Ishikawa (cell line): ENCODE data around the gene DPEP1.

Experiments
- CEBPB ChIP-seq: IDR thresholded peaks from 2 replicates; pipeline ENCODE4 v1.6.1; 2012
- CREB1 ChIP-seq: IDR thresholded peaks from 2 replicates; pipeline ENCODE4 v1.6.1; 2012; ENCODE audit warnings: low read depth
- EGR1 ChIP-seq: IDR thresholded peaks from 2 replicates; pipeline ENCODE4 v1.6.1; 2012
- EP300 ChIP-seq: IDR thresholded peaks from 2 replicates; pipeline ENCODE4 v1.6.1; 2012; ENCODE audit warnings: borderline replicate concordance
- FOXM1 ChIP-seq: IDR thresholded peaks from 2 replicates; pipeline ENCODE4 v1.6.1; 2012; ENCODE audit warnings: low read depth, borderline replicate concordance
- NFIC ChIP-seq: IDR thresholded peaks from 2 replicates; pipeline ENCODE4 v1.6.1; 2012
- RAD21 ChIP-seq: IDR thresholded peaks from 2 replicates; pipeline ENCODE4 v1.6.1; 2012; ENCODE audit warnings: low read depth
- TAF1 ChIP-seq: IDR thresholded peaks from 2 replicates; pipeline ENCODE4 v1.6.1; 2012; ENCODE audit warnings: low read depth, mild to moderate bottlenecking
- TCF12 ChIP-seq: IDR thresholded peaks from 2 replicates; pipeline ENCODE4 v1.6.1; 2012; ENCODE audit warnings: low read depth
- TEAD4 ChIP-seq: IDR thresholded peaks from 2 replicates; pipeline ENCODE4 v1.6.1; 2012
- YY1 ChIP-seq: IDR thresholded peaks from 2 replicates; pipeline ENCODE4 v1.6.1; 2012; ENCODE audit warnings: low read depth
- ZBTB7A ChIP-seq: IDR thresholded peaks from 2 replicates; pipeline ENCODE4 v1.6.1; 2012; ENCODE audit warnings: low read depth
- TF ChIP-seq, protein P1 (sequence below): IDR thresholded peaks from 2 replicates; pipeline ENCODE4 v1.6.1; 2012; ENCODE audit warnings: low read depth, mild to moderate bottlenecking
- TF ChIP-seq, protein P2 (sequence below): IDR thresholded peaks from 2 replicates; pipeline ENCODE4 v1.6.1; 2012
- TF ChIP-seq, protein P3 (sequence below): IDR thresholded peaks from 2 replicates; pipeline ENCODE4 v1.6.1; 2012

Gene DPEP1

DNA sequence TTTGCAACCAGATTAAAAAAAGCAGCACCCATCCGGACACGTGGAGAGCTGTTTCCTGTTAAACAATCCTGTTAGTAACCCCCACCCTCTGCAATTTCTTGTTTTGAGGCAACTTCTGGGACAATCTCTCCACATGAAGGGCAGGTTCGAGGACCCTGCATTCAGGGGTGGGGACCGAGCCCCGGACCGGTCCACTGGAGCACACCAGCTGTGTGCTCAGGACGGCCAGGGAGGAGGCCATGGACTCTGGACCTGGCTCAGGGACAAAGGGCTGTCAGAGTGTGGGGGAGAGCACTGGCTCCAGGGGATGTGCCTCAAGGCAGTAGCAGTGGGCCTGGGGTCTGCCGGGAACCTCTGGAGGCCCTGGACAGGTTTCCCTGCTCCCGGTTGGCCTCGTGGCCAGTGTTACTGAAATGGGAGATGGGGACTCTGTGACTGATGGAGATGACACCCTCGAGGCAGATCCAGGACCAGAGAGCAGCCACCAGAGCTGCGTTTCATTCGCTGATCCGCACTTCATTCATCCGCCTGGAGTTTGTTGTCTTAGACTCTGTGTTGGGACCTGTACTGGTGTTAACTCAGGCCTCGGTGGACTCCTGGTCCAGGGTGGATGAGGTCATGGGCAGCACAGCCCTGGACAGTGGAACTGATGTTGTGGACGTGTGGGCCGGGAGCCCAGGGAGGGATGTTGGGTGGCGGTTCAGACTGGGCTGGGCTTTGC, 40.8 kb upstream of the DPEP1 start:
- no peak for TF ChIP-seq FOXM1
- TF ChIP-seq, protein P1, sequence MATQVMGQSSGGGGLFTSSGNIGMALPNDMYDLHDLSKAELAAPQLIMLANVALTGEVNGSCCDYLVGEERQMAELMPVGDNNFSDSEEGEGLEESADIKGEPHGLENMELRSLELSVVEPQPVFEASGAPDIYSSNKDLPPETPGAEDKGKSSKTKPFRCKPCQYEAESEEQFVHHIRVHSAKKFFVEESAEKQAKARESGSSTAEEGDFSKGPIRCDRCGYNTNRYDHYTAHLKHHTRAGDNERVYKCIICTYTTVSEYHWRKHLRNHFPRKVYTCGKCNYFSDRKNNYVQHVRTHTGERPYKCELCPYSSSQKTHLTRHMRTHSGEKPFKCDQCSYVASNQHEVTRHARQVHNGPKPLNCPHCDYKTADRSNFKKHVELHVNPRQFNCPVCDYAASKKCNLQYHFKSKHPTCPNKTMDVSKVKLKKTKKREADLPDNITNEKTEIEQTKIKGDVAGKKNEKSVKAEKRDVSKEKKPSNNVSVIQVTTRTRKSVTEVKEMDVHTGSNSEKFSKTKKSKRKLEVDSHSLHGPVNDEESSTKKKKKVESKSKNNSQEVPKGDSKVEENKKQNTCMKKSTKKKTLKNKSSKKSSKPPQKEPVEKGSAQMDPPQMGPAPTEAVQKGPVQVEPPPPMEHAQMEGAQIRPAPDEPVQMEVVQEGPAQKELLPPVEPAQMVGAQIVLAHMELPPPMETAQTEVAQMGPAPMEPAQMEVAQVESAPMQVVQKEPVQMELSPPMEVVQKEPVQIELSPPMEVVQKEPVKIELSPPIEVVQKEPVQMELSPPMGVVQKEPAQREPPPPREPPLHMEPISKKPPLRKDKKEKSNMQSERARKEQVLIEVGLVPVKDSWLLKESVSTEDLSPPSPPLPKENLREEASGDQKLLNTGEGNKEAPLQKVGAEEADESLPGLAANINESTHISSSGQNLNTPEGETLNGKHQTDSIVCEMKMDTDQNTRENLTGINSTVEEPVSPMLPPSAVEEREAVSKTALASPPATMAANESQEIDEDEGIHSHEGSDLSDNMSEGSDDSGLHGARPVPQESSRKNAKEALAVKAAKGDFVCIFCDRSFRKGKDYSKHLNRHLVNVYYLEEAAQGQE = no peak
- TF ChIP-seq YY1 = no peak
- TF ChIP-seq, protein P2, sequence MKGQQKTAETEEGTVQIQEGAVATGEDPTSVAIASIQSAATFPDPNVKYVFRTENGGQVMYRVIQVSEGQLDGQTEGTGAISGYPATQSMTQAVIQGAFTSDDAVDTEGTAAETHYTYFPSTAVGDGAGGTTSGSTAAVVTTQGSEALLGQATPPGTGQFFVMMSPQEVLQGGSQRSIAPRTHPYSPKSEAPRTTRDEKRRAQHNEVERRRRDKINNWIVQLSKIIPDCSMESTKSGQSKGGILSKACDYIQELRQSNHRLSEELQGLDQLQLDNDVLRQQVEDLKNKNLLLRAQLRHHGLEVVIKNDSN = no peak
- no peak for TF ChIP-seq CREB1
- no peak for TF ChIP-seq ZBTB7A
- no peak for TF ChIP-seq EGR1
- TF ChIP-seq NFIC = no peak

DNA sequence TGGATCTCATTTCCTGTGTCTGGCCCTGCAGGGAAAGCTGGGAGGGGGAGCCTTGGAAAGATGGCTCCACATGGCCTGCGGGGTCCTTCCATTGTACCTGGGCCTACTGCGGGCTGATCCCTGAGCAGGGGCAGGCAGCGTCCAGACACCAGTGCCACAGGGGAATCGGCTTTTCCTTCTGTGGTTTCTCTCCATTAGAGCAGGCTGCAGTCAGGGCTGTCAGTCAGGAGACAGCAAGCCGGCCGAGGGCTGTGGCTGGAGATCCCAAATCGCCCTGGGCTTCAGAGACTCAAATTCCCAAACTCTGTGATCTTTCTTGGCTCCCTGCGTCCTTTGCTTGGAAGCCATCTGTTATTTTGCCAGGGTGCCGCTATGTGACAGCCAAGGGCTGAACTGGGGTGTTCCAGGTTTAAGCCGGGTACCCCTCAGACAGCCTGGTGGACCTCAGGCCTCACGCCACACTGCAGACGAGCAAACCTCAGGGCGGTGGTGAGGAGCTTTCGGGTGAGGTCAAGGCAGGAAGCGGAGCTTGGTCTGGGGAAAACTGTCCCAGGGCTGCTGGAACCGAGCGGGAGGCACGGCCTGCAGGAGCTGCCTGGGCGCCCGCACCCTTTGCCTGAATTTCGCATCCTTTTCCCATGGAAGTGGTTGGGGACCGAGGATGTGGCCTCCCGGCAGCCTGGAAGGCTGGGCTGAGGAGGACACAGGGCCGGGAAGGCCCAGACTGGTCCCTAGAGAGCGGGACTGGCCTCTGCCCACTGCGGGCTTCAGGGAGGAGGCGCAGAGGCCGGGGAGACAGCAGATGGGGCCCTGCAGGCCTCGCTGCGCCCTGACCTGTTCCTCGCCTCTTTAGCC, 39.4 kb upstream of the DPEP1 start:
- no peak for TF ChIP-seq TEAD4

- TF ChIP-seq CREB1 = no peak
- 0 out of 2 replicates have a peak, but pooled peaks have one; percentile 25 for TF ChIP-seq YY1
- peak; percentile 79; the same call in 1 of the 2 replicates for TF ChIP-seq RAD21
- no peak for TF ChIP-seq EGR1
Observed at GRCh38 chr16:89574681-89575246, 38.7 kb upstream of the DPEP1 start.

- TF ChIP-seq CEBPB = no peak
- TF ChIP-seq, protein P3, sequence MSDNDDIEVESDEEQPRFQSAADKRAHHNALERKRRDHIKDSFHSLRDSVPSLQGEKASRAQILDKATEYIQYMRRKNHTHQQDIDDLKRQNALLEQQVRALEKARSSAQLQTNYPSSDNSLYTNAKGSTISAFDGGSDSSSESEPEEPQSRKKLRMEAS = peak; percentile 71; the same call in 1 of the 2 replicates
- TF ChIP-seq, protein P2 = no peak
- no peak for TF ChIP-seq FOXM1
- peak; percentile 15; the same call in 1 of the 2 replicates for TF ChIP-seq ZBTB7A
Observed at GRCh38 chr16:89575247-89576152, 37.9 kb upstream of the DPEP1 start, which contains the start of gene CPNE7. Gene CPNE7 (plus strand): TSS chr16:89575758. CDS start chr16:89575898, 140 bp downstream.

DNA sequence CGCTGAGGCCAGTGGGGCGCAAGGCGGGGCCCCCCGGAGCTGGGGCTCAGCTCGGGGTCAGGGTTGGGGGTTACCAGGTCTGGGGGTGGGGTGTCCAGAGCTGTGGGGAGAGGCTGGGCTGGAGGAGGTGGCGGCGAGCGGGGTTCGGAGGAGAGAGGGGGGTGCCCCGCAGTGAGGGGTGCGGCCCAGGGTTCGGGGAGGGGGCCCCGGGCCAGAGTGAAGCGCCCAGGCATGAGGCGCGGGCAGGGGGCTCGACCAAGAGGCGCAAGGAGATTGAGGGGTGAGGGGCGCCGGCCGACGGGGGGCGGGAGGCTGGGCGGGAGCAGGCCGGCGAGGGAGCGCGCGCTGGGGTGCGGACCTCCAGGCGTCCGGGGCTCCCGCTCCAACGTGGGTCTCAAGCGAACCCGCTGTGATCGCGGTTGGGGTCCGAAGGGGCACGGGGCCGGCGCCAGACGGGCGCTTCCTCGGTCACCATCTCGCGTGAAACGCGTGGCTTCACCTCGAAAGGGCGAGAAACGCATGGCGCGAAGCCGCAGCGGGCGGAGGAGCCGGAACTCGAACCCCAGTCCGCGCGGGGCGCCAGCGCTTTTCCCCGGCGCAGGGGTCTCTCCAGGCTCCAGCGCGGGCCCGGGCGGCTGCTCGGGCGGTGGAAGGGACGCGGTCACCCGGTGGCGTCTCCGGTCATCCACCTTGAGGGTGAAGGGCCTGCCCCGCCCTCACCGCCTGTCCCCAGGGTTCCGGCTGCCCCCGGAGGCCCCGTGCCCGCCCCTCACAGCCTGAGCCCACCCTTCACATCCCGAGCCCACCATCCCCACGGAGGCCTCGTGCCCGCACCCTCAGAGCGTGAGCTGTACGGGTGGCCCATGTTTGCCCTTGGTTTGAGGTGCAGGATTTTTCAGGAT, 37.0 kb upstream of the DPEP1 start:
- TF ChIP-seq TCF12 = no peak
- peak; percentile 14; the same call in 1 of the 2 replicates for TF ChIP-seq ZBTB7A

GRCh38 chr16:89577055-89577759, 36.2 kb upstream of the DPEP1 start:
- TF ChIP-seq NFIC (no peak), TAF1 (no peak), RAD21 (no peak), FOXM1 (no peak), EGR1 (no peak), YY1 (no peak), EP300 (no peak), CEBPB (no peak), TEAD4 (no peak), CREB1 (no peak), TCF12 (no peak), ZBTB7A (no peak; the same call in 1 of the 2 replicates)
- TF ChIP-seq, protein P2 = no peak
- TF ChIP-seq, protein P3 = no peak
- TF ChIP-seq, protein P1 = no peak
